CD4-positive, alpha-beta T cell treated with Interleukin-15 for 1 hour (primary cell): ENCODE results near the gene SLC37A1.

Experiments used
- DNase-seq: peaks from one replicate; pipeline ENCODE4 v3.0.0-alpha.2; 2020

Gene SLC37A1

DNA sequence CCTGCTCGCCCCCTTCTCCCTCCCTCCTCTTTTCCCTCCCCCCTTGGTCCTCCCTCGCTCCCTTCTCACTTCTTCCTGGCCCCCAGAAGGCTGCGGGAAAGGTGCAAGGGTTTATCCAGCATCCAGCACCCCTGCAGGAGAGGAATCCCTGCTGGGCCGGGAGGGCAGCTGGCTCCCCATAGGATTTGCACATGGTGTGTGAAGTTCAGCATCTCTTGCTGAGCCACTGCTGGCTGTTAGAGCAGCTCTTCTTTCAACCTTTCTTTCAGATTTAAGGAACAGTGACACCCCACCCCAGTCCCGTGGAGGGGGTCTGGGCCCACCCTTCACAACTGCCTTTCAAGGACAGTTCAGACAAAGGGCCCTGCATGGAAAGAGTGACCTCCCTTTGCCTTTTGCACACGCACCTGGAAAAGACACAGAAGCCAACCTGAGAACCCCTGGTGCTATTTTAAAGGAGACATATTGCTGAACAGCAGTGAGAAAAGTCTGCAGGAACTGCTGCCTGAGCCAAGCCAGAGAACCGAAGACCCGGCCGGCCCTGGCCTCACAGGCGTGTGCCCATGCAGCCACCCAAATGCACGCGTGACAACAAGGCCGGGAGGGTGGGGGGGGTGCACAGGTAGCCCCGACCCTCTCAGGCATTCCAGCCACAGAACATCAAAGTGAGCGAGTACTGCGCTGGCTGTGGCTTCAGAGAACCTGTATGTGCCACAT, 66.6 kb downstream of the SLC37A1 start:
- no peak for DNase-seq

- no peak for DNase-seq
Observed at GRCh38 chr21:42580793-42581321, 67.2 kb downstream of the SLC37A1 start.

GRCh38 chr21:42581336-42581992, 67.8 kb downstream of the SLC37A1 start:
- DNase-seq = no peak

DNA sequence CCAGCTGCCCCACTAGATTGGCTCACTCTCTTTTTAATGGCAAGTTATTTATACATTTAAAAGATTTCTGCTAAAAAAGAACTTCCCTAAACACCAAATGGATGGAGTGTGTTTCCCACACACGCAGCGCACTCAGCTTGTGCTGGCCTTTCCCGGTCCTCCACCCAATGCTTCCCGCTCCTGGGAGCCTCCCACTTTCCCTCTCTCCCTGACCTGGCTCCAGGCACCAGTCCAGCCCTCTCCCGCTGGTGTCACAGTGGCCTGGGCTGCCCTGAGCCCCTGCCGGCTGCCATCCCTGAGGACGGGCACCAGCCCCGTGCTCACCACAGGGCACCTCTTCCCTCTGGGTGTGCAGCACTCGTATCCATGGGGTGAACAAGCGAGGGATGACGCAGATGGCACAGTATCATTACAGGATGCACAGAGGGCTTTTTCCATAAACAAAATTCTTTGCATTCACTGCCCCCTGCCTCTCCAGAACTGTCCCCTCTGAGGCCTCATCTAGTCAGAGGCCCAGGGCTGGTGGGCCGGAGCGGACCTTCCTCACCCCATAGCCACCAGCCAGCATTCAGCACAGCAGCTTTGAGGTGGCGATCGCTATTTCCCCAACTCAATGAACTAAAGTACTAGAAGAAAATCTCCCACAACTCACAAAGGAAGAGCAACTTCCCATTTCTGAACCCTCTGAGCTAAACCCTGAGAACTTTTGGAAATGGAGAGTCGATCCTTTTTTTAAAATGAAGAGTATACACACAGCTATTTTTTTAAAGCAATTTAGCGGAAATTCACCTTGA, 68.5 kb downstream of the SLC37A1 start:
- no peak for DNase-seq

DNA sequence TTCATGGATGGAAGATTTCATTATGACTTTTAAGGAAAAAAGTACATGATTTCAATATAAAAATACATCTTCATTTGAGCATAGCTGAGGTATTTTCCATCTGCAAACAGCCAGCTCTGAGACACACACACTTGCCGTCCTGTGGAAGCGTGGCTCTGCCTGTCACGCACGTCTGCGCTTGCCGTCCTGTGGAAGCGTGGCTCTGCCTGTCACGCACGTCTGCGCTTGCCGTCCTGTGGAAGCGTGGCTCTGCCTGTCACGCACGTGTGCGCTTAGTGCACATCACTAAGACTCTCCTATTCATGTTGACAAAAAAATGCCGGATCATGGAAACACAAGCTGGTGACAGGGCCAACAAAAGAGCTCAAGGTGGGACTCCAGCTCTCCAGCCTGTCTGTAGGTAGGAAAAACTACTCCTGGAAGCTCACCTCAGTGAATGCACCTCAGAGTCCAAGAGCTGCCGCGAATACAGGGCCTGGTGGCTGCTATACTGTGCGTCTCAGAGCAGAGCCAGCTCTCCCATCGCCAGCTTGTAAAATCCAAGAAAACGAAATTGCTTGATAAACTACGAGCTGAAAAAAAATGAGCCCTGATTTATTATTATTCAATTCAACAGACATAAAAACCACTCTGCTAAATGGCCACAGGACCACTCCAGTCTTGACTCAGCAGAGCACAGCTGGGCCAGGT, 69.3 kb downstream of the SLC37A1 start:
- DNase-seq = no peak

GRCh38 chr21:42583477-42584295, 70.0 kb downstream of the SLC37A1 start:
- no peak for DNase-seq

DNA sequence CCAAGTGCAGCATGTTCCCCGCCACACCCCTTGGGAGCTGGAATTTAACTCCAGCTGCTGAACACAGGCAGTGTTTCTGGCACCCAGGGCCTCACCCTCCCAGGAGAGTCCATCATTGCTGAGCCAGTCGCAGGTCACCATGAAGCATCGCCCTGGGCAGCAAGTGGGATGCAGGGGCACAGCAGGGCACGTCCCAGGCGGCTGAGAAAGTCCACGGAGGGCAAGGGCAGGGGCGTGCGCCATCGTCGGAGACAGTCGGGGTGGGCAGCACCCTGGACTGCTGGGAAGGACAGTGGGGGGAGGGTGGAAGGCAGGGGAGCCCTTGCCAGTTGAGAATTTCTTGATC, 70.6 kb downstream of the SLC37A1 start:
- no peak for DNase-seq

GRCh38 chr21:42585881-42586280, 72.2 kb downstream of the SLC37A1 start:
- DNase-seq = no peak

GRCh38 chr21:42586406-42586805, 72.8 kb downstream of the SLC37A1 start:
- no peak for DNase-seq

DNA sequence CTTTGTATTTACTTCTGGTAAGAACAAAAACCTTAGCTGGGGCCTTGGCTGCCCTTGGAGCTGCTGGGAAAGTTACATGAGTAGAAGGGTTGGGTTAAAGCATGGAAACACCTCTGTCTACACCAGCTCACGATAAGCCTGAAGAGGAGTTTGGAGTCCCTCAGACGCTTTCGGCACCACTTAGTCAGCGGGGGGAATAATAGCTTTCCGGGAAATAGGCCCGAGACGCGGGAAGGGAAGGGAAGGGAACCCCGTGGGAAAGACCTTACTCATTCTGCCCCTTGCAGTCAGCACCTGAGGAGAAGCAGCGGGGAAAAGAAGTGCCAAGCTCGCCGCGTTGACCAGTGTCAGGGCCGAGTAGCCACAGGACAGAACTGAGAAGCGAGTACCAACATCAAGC, 73.4 kb downstream of the SLC37A1 start:
- no peak for DNase-seq

DNA sequence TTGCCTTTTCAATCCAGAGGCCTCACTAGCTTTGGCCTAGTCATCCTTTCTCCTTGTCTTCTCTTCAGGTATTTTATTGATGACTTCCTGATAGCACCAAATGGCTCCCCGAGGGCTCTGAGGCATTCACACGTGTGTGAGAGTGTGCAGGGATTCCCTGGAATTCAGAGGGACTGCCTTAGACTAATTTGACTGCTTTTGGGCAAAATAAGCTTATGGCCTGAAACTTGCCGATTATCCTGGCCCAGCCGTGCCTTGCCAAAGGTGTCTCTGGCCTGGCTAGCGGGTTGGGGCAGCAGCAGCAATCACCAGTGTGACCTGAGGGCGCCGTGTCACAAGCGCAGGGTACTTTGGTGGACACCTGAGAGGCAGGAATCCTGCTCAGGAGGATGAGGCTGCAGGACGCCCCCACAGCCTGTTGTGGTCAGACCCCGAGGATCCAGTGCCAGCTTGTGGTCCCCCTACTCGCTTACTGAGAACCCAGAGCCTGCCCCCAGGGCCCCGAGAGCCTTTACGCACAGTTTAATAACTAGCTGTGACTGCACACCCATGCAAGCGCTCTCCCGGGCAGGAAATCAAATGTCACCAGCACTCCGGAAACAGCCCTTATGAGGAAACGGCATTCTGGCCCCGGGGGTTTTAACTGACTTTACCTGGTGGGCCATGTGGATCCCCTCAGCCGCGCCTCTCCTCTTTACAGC, 76.9 kb downstream of the SLC37A1 start:
- DNase-seq = no peak

DNA sequence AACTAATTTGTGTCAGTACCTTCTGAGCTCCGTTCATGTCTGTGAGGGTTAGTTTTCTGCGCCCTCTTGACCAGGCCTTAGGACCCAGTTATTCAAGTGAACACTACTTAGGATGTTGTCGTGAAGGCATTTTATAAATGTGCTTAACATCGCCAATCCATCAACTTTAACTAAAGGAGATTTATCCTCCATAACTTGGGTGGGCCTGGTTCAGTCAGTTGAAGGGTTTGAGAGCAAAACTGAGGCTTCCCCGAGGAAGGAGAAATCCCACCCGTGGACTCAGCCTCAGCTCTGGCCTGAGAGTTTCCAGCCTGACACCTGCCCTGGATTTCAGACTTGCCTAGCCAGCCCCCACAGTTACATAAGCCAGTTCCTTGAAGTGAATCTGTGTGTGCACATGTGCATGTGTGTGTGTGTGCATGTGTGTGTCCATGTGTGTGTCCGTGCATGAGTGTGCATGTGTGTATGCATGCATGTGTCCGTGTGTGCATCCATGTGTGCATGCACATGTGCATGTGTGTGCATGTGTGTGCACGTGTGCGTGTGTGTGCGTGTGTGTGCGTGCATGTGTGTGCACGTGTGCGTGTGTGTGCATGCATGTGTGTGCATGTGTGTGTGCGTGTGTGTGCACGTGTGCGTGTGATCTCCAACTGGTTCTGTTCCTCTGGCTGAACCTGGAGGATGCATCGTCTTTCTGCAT, 77.7 kb downstream of the SLC37A1 start:
- no peak for DNase-seq

DNA sequence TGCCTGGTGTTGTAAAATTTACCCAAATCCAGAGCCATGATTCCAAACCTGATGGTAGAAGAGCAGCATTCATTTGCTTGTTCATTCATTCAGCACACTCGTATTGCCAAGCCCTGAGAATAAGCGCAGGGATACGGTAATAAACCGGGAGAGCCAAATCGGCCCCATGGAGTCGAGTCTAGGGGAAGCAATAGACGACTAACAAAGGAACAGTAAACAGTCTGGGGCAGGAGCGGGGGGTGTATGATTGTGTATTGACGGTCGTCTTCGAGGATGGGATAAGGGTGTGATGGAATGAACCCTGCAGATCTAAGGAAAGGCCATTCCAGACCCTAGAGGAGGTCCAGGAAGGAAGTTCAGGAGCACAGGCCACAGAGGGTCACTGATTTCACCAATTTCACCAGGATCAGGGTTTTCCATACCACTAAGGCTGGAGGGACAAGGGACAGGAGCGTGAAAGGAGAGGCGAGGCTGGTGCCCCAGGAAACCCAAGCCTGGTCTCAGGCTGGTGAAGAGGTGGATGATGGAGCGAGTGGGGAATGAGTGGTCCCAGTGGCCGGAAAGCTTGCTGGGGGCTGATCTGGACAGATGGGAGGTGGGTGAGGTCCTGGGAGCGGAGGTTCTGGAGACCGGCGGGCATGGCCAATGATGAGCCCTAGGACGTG, 78.6 kb downstream of the SLC37A1 start:
- DNase-seq = no peak

GRCh38 chr21:42593007-42593814, 79.6 kb downstream of the SLC37A1 start:
- DNase-seq = peak; percentile 49

GRCh38 chr21:42594616-42595282, 81.1 kb downstream of the SLC37A1 start:
- no peak for DNase-seq

DNA sequence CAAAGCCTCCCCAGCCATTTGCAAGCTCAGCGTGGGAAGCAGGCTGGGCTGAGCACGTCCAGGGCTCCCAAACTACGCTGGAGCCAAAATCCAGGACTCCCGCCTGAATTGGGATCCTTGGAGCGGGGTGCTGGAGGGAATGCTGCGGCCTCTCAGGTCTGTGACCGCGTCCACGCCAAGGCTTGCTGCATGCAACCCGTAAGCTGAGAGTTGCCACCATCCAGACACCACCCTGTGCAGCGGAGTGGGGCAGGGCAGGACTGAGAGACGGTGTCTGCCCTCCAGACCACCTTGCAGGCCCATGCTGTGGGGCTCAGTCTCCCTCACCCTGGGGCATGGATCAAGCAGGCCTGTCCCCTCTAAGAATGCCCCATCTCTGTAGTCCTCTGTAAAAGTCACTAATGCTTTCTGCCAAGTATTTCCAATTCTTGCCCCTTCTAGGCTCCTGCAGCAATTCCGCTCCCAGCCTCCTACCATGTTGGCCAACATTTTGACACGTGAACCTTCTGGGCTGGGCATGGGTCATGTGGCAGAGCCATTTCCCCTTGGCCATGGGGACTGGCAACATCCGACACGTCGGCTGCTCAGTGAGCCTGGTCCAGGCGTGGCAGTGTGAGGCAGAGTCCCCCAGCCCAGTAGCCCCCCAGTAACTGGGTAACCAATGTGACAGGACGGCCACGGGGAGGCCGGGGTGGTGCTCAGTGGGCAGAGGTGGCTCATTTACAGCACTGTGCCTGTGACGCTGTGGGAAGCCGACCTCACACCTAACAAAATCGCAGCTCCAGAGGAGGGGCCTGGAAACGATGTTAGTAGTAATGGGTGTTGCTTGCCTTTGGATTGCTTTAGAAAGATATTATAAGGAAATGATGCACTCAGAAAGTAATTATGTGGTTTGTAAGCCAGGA, 81.9 kb downstream of the SLC37A1 start:
- DNase-seq = no peak

- DNase-seq = no peak
Observed at GRCh38 chr21:42596657-42597056, 83.0 kb downstream of the SLC37A1 start.
